ENCODE data around the gene DHX8.

- no peak for TF ChIP-seq GATA3 (IDR thresholded peaks at IDR 0.05; ENCODE audit: low read depth, low read length)
- no peak for TF ChIP-seq GATA2 (IDR thresholded peaks at IDR 0.05; ENCODE audit: low read depth, low read length)
These were observed 39.4 kb upstream of the DHX8 start for GRCh38 chr17:43444223-43445008.

All from SH-SY5Y (cell line).